WTC11 (cell line): ENCODE measurements around the gene TCF15. TPM values are rescaled to one million over a fixed set of nuclear protein-coding genes. Genes with fewer than 3 reads are reported as not detected.

Experiments used
- ATAC-seq: fragments of 200-7000 bp; cut with Tn5 transposase; 2 replicates; pipeline ENCODE4 v1.10.0; 2021; ENCODE audit warnings: mild to moderate bottlenecking, moderate library complexity
- CTCF ChIA-PET: fragments of 300-600 bp; sonication (Branson Sonifier 250); formaldehyde crosslinking; loops from one replicate; lab custom pipeline; 2021; ENCODE audit warnings: antibody characterized with exemption; lab: Charles Lee
- POLR2A ChIA-PET: fragments of 350-600 bp; sonication (Branson Sonifier 250); formaldehyde crosslinking; loops from one replicate; lab custom pipeline; 2021; ENCODE audit warnings: antibody characterized with exemption; lab: Charles Lee
- DNase-seq: peaks from one replicate; pipeline ENCODE4 v3.0.0; 2021; ENCODE audit warnings: low spot score
- H3K27ac Mint-ChIP-seq: 2 replicates; pipeline ENCODE4 v1.8.0; 2021; ENCODE audit warnings: mixed read lengths
- H3K27me3 Mint-ChIP-seq: 2 replicates; pipeline ENCODE4 v1.8.0; 2021; ENCODE audit warnings: low read depth, mild to moderate bottlenecking, moderate library complexity, mixed read lengths
- H3K36me3 Mint-ChIP-seq: 2 replicates; pipeline ENCODE4 v1.8.0; 2021; ENCODE audit warnings: mixed read lengths
- H3K4me1 Mint-ChIP-seq: 2 replicates; pipeline ENCODE4 v1.8.0; 2022; ENCODE audit warnings: mixed read lengths
- H3K4me3 Mint-ChIP-seq: 2 replicates; pipeline ENCODE4 v1.8.0; 2021; ENCODE audit warnings: mild to moderate bottlenecking, moderate library complexity, mixed read lengths
- H3K9me3 Mint-ChIP-seq: 2 replicates; pipeline ENCODE4 v1.8.0; 2021; ENCODE audit warnings: mixed read lengths
- CTCF ChIP-seq: fragments of 200-600 bp; IDR thresholded peaks from 2 replicates; pipeline ENCODE4 v1.8.0; 2022; ENCODE audit warnings: antibody characterized with exemption
- EMX1 ChIP-seq: fragments of 250-450 bp; sonication (Bioruptor Pico); IDR thresholded peaks from 2 replicates; pipeline ENCODE4 v1.8.0; 2021; ENCODE audit warnings: mild to moderate bottlenecking
- FOXP1 ChIP-seq: sonication (generic); formaldehyde crosslinking; IDR thresholded peaks from 2 replicates; pipeline ENCODE4 v1.8.0; 2022; ENCODE audit warnings: missing genetic modification reagents, mild to moderate bottlenecking, moderate library complexity, borderline replicate concordance
- FOXP4 ChIP-seq: sonication (generic); formaldehyde crosslinking; IDR thresholded peaks from 2 replicates; pipeline ENCODE4 v1.8.0; 2022; ENCODE audit warnings: mild to moderate bottlenecking, missing genetic modification reagents
- GABPB1 ChIP-seq: sonication (generic); formaldehyde crosslinking; IDR thresholded peaks from 2 replicates; pipeline ENCODE4 v1.8.1; 2023; ENCODE audit warnings: mild to moderate bottlenecking, missing genetic modification reagents
- GRHL2 ChIP-seq: fragments of 250-450 bp; sonication (Bioruptor Pico); IDR thresholded peaks from 2 replicates; pipeline ENCODE4 v1.8.0; 2022; ENCODE audit warnings: mild to moderate bottlenecking, moderate library complexity; ENCODE audit not compliant: insufficient replicate concordance, severe bottlenecking
- MYBL2 ChIP-seq: sonication (generic); formaldehyde crosslinking; IDR thresholded peaks from 2 replicates; pipeline ENCODE4 v1.8.1; 2023; ENCODE audit warnings: mild to moderate bottlenecking, moderate library complexity, missing genetic modification reagents
- NFATC4 ChIP-seq: fragments of 250-450 bp; sonication (Bioruptor Pico); IDR thresholded peaks from 2 replicates; pipeline ENCODE4 v1.9.0; 2021; ENCODE audit warnings: mild to moderate bottlenecking
- PRDM15 ChIP-seq: sonication (generic); formaldehyde crosslinking; IDR thresholded peaks from 2 replicates; pipeline ENCODE4 v1.8.0; 2022; ENCODE audit warnings: missing genetic modification reagents
- ZNF263 ChIP-seq: sonication (generic); formaldehyde crosslinking; IDR thresholded peaks from 2 replicates; pipeline ENCODE4 v1.8.1; 2022; ENCODE audit warnings: low read depth, mild to moderate bottlenecking, moderate library complexity, missing genetic modification reagents
- ZNF416 ChIP-seq: fragments of 250-450 bp; sonication (Bioruptor Pico); IDR thresholded peaks from 2 replicates; pipeline ENCODE4 v1.9.0; 2021; ENCODE audit warnings: mild to moderate bottlenecking, inconsistent platforms
- total RNA-seq: library from RNA; stranded (reverse); gene quantifications from 3 replicates; pipeline ENCODE4 v1.2.3, GENCODE V29; 2021
- TF ChIP-seq, protein P1 (sequence below): sonication (generic); formaldehyde crosslinking; IDR thresholded peaks from 2 replicates; pipeline ENCODE4 v1.8.1; 2022; ENCODE audit warnings: mild to moderate bottlenecking, missing genetic modification reagents, moderate library complexity, borderline replicate concordance
- TF ChIP-seq, protein P2 (sequence below): sonication (generic); formaldehyde crosslinking; IDR thresholded peaks from 2 replicates; pipeline ENCODE4 v1.8.1; 2023; ENCODE audit warnings: mild to moderate bottlenecking, moderate library complexity, missing genetic modification reagents

Gene TCF15
- total RNA-seq, 1 experiment from 2014 or later, result 3.8 TPM

DNA sequence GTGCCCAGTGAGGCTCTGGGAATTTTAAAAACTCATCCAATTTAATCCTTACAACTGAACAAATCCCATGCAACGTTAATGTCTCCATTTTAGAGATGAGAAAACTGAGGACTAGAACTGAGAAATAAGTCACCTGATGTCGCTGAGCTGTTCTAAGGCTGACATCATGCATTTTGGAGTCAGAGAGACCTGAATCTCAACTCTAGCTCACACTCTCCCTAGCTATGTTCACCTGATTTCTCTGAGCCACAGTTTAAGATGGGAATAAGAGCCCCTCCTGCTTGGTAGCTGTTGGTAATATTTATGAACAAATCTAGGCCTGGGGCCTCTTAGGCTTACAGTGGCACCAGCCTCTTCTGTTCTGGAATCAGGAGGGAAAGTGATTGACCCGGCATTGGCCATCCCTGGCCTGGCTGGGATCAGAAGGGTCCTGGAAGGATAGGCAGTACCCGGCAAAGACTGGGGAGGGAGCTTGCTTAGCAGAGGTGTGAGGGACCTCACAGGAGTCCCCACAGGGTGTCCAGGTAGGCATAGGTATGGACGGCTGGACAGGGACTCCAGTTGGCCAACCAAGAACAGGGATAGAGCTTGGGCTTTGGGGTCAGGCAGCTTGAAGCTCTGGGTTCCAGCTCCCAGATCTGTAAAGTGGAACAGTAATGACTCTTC lies 47.7 kb downstream of the TCF15 start (continued):
- TF ChIP-seq GRHL2 (CRISPR knock-in tag) (no peak), MYBL2 (no peak), FOXP4 (CRISPR knock-in tag) (no peak), NFATC4 (CRISPR knock-in tag) (no peak), PRDM15 (CRISPR knock-in tag) (no peak)

- no peak overlapping the region for H3K4me3 Mint-ChIP-seq
- ChIA-PET POLR2A (interaction anchor here (1.2 kb wide), 1 partner anchor 50 kb away, joined by 5 read pairs; no protein-coding TSS in a partner anchor), CTCF (interaction anchor here (0.7 to 4.4 kb wide), 20 partner anchors 10 to 177 kb away, joined by 3 to 58 read pairs (median 4); partner anchors contain the start of gene CSNK2A1)
- no peaks in the 10 kb centered on the region for H3K9me3 Mint-ChIP-seq
- DNase-seq (peak; percentile 83), ATAC-seq (peak; percentile 96)
- no peak overlapping the region for H3K27ac Mint-ChIP-seq
- no peak for TF ChIP-seq FOXP4 (CRISPR knock-in tag)
- peak; percentile 88 for TF ChIP-seq CTCF
- no peak for TF ChIP-seq ZNF416 (CRISPR knock-in tag)
- TF ChIP-seq, protein P1, sequence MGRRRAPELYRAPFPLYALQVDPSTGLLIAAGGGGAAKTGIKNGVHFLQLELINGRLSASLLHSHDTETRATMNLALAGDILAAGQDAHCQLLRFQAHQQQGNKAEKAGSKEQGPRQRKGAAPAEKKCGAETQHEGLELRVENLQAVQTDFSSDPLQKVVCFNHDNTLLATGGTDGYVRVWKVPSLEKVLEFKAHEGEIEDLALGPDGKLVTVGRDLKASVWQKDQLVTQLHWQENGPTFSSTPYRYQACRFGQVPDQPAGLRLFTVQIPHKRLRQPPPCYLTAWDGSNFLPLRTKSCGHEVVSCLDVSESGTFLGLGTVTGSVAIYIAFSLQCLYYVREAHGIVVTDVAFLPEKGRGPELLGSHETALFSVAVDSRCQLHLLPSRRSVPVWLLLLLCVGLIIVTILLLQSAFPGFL (CRISPR knock-in tag), result no peak
- TF ChIP-seq GABPB1 (CRISPR knock-in tag), result peak; percentile 41; the same call in 1 of the 2 replicates
- TF ChIP-seq FOXP1 (CRISPR knock-in tag), result no peak
- TF ChIP-seq ZNF263 (CRISPR knock-in tag), result no peak
- TF ChIP-seq EMX1 (CRISPR knock-in tag), result no peak
- TF ChIP-seq, protein P2, sequence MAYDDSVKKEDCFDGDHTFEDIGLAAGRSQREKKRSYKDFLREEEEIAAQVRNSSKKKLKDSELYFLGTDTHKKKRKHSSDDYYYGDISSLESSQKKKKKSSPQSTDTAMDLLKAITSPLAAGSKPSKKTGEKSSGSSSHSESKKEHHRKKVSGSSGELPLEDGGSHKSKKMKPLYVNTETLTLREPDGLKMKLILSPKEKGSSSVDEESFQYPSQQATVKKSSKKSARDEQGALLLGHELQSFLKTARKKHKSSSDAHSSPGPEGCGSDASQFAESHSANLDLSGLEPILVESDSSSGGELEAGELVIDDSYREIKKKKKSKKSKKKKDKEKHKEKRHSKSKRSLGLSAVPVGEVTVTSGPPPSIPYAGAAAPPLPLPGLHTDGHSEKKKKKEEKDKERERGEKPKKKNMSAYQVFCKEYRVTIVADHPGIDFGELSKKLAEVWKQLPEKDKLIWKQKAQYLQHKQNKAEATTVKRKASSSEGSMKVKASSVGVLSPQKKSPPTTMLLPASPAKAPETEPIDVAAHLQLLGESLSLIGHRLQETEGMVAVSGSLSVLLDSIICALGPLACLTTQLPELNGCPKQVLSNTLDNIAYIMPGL (CRISPR knock-in tag), result no peak
- TF ChIP-seq MYBL2, result no peak
- no peaks in the 10 kb centered on the region for H3K27me3 Mint-ChIP-seq
- no peaks in the 10 kb centered on the region for H3K4me1 Mint-ChIP-seq
- no peaks in the 10 kb centered on the region for H3K36me3 Mint-ChIP-seq
Measured at GRCh38 chr20:561437-562231, 48.5 kb downstream of the TCF15 start.
